ENCODE data around the gene RETREG3. TPM values are rescaled to one million over a fixed set of nuclear protein-coding genes. Genes with fewer than 3 reads are reported as not detected.
"Not testable (repeated sequence)": the region's sequence is repeated elsewhere in the genome, so short reads cannot be mapped to it uniquely, and the experiment has no call there.

Gene RETREG3
- total RNA-seq, 2 donors from 2014 or later: 51.5 to 55.4 TPM

- H3K4me3 Mint-ChIP-seq: no peak overlapping the region
- H3K4me1 Mint-ChIP-seq: peaks cover 2% of the 10 kb centered on the region
- DNase-seq: no peak
- Histone ChIP-seq H3K4me3 (ENCODE audit: low read length) (no peak overlapping the region), H3K4me1 (ENCODE audit: control insufficient read depth, insufficient read depth, low read length) (peaks cover 6% of the 10 kb centered on the region), H3K27ac (ENCODE audit: low read depth, low read length) (no peak overlapping the region), H3K36me3 (ENCODE audit: control insufficient read depth, insufficient read depth, low read length) (peaks cover 10% of the 10 kb centered on the region), H3K27me3 (ENCODE audit: control insufficient read depth, insufficient read depth, low read length, poor library complexity, severe bottlenecking) (no peaks in the 10 kb centered on the region), H3K9me3 (ENCODE audit: control insufficient read depth, low read length) (no peaks in the 10 kb centered on the region), H3K9ac (ENCODE audit: extremely low read depth, low read length, poor library complexity, severe bottlenecking) (no peak overlapping the region)
- no peak for TF ChIP-seq CTCF (conservative IDR thresholded peaks at IDR 0.05)
- no peaks in the 10 kb centered on the region for H3K9me3 Mint-ChIP-seq
- H3K27me3 Mint-ChIP-seq (ENCODE audit: insufficient read depth): no peaks in the 10 kb centered on the region
- WGBS, 2 experiments (ENCODE audit: insufficient coverage in 1 of 2, insufficient read length in 1 of 2): 90 to 99% methylated on average over 11 to 17 of the region's 17 CpGs
- peaks cover 32% of the 10 kb centered on the region for H3K36me3 Mint-ChIP-seq (ENCODE audit: low read depth)
- H3K27ac Mint-ChIP-seq: peak overlapping the region; percentile 26
Observed at GRCh38 chr17:42541041-42541833, 67.9 kb downstream of the RETREG3 start.

- not testable (repeated sequence) for H3K27ac ChIP-seq (ENCODE audit: low read depth, low read length); H3K27me3 Mint-ChIP-seq (ENCODE audit: insufficient read depth); DNase-seq; H3K27me3 ChIP-seq (ENCODE audit: control insufficient read depth, insufficient read depth, low read length, poor library complexity, severe bottlenecking); H3K4me3 ChIP-seq (ENCODE audit: low read length); H3K4me3 Mint-ChIP-seq; H3K9ac ChIP-seq (ENCODE audit: extremely low read depth, low read length, poor library complexity, severe bottlenecking); H3K4me1 ChIP-seq (ENCODE audit: control insufficient read depth, insufficient read depth, low read length); H3K4me1 Mint-ChIP-seq; H3K9me3 ChIP-seq (ENCODE audit: control insufficient read depth, low read length); H3K27ac Mint-ChIP-seq; H3K9me3 Mint-ChIP-seq
- peaks cover 32% of the 10 kb centered on the region for H3K36me3 Mint-ChIP-seq (ENCODE audit: low read depth)
- peaks cover 10% of the 10 kb centered on the region for H3K36me3 ChIP-seq (ENCODE audit: control insufficient read depth, insufficient read depth, low read length)
- 91 to 92% methylated on average over 2 to 4 of the region's 4 CpGs for WGBS, 2 experiments (ENCODE audit: insufficient coverage in 1 of 2, insufficient read length in 1 of 2)
Observed at GRCh38 chr17:42540558-42540957, 68.6 kb downstream of the RETREG3 start.

GRCh38 chr17:42538482-42538881, 70.7 kb downstream of the RETREG3 start:
- peaks cover 6% of the 10 kb centered on the region for H3K4me1 ChIP-seq (ENCODE audit: control insufficient read depth, insufficient read depth, low read length)
- no peak overlapping the region for H3K27ac Mint-ChIP-seq
- no peak for TF ChIP-seq CTCF (conservative IDR thresholded peaks at IDR 0.05)
- no peak overlapping the region for H3K4me3 ChIP-seq (ENCODE audit: low read length)
- no peak overlapping the region for H3K4me3 Mint-ChIP-seq
- H3K27ac ChIP-seq (ENCODE audit: low read depth, low read length): no peak overlapping the region
- H3K27me3 Mint-ChIP-seq (ENCODE audit: insufficient read depth): no peaks in the 10 kb centered on the region
- peaks cover 10% of the 10 kb centered on the region for H3K36me3 ChIP-seq (ENCODE audit: control insufficient read depth, insufficient read depth, low read length)
- DNase-seq: no peak
- no peaks in the 10 kb centered on the region for H3K27me3 ChIP-seq (ENCODE audit: control insufficient read depth, insufficient read depth, low read length, poor library complexity, severe bottlenecking)
- H3K9me3 Mint-ChIP-seq: no peaks in the 10 kb centered on the region
- WGBS, 2 experiments (ENCODE audit: insufficient coverage in 1 of 2, insufficient read length in 1 of 2): 94 to 98% methylated on average over 14 of the region's 14 CpGs
- H3K9ac ChIP-seq (ENCODE audit: extremely low read depth, low read length, poor library complexity, severe bottlenecking): no peak overlapping the region
- peaks cover 24% of the 10 kb centered on the region for H3K36me3 Mint-ChIP-seq (ENCODE audit: low read depth)
- H3K9me3 ChIP-seq (ENCODE audit: control insufficient read depth, low read length): no peaks in the 10 kb centered on the region
- peaks cover 11% of the 10 kb centered on the region for H3K4me1 Mint-ChIP-seq
